ENCODE results near the gene DDX41. TPM values are rescaled to one million over a fixed set of nuclear protein-coding genes. Genes with fewer than 3 reads are reported as not detected.

DDX41 gene
- total RNA-seq, 3 donors from 2014 or later (not counting 1 experiment from before 2014, with no cell fraction given) = 66.6 to 106 (median 78.3) TPM

DNA sequence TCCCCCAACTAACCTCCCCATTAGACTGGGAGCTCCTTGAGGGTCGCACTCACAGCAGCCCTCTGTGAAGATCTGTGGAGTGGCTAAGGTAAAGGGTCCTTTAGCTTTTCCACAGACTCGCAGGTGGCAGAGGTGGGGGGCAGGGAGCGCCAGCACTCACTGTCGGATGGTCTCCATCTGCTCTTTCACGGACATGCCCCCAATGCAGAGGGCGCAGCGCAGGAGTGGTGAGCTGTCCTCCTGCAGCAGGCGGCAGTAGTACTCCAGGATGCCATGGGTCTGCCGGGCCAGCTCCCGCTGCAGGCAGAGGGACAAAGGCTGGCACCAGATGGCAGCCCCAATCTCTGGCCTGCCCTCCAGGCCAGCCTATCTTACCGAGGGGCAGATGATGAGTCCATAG, 2.2 kb downstream of the DDX41 start:
- Mint-ChIP-seq H3K9me3 (no peaks in the 10 kb centered on the region), H3K27me3 (ENCODE audit: low read depth in 2 of 2) (peaks cover 0 to 6% of the 10 kb centered on the region in 2 donors), H3K36me3 (no peaks in the 10 kb centered on the region), H3K4me3 (no peak overlapping the region), H3K27ac (peak overlapping the region in 1 of 2 donors; percentile 35), H3K4me1 (peaks cover 33 to 40% of the 10 kb centered on the region in 2 donors)
- ATAC-seq (no peak), DNase-seq (no peak)
- peaks cover 43% of the 10 kb centered on the region for H3K4me1 ChIP-seq (ENCODE audit: control insufficient read depth, insufficient read depth, low read length)
- TF ChIP-seq, protein P1, sequence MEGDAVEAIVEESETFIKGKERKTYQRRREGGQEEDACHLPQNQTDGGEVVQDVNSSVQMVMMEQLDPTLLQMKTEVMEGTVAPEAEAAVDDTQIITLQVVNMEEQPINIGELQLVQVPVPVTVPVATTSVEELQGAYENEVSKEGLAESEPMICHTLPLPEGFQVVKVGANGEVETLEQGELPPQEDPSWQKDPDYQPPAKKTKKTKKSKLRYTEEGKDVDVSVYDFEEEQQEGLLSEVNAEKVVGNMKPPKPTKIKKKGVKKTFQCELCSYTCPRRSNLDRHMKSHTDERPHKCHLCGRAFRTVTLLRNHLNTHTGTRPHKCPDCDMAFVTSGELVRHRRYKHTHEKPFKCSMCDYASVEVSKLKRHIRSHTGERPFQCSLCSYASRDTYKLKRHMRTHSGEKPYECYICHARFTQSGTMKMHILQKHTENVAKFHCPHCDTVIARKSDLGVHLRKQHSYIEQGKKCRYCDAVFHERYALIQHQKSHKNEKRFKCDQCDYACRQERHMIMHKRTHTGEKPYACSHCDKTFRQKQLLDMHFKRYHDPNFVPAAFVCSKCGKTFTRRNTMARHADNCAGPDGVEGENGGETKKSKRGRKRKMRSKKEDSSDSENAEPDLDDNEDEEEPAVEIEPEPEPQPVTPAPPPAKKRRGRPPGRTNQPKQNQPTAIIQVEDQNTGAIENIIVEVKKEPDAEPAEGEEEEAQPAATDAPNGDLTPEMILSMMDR (IDR thresholded peaks at IDR 0.05) = no peak
- no peaks in the 10 kb centered on the region for H3K9me3 ChIP-seq (ENCODE audit: control insufficient read depth, insufficient read depth, low read length)
- peaks cover 44% of the 10 kb centered on the region for H3K36me3 ChIP-seq (ENCODE audit: control insufficient read depth, insufficient read depth, low read length)
- H3K27me3 ChIP-seq (ENCODE audit: control insufficient read depth, insufficient read depth, low read length) = no peaks in the 10 kb centered on the region
- H3K27ac ChIP-seq (ENCODE audit: low read length) = no peak overlapping the region
- WGBS (ENCODE audit: insufficient coverage) = 98% methylated on average over 11 of the region's 11 CpGs
- no peak overlapping the region for H3K4me3 ChIP-seq (ENCODE audit: low read length)
- intact Hi-C loops (cut with micrococcal nuclease) = no loop called here

- H3K27ac Mint-ChIP-seq = no peak overlapping the region
- Histone ChIP-seq H3K9me3 (ENCODE audit: control insufficient read depth, insufficient read depth, low read length) (no peaks in the 10 kb centered on the region), H3K4me1 (ENCODE audit: control insufficient read depth, insufficient read depth, low read length) (peaks cover 47% of the 10 kb centered on the region), H3K27me3 (ENCODE audit: control insufficient read depth, insufficient read depth, low read length) (no peaks in the 10 kb centered on the region), H3K36me3 (ENCODE audit: control insufficient read depth, insufficient read depth, low read length) (peaks cover 44% of the 10 kb centered on the region), H3K4me3 (ENCODE audit: low read length) (no peak overlapping the region), H3K27ac (ENCODE audit: low read length) (no peak overlapping the region)
- peaks cover 33 to 44% of the 10 kb centered on the region in 2 donors for H3K4me1 Mint-ChIP-seq
- DNase-seq = no peak
- TF ChIP-seq, protein P1 (IDR thresholded peaks at IDR 0.05) = no peak
- no peak for ATAC-seq
- intact Hi-C loops (cut with micrococcal nuclease) = no loop called here
- WGBS (ENCODE audit: insufficient coverage) = 98% methylated on average over 15 of the region's 15 CpGs
- H3K4me3 Mint-ChIP-seq = no peak overlapping the region
- H3K27me3 Mint-ChIP-seq (ENCODE audit: low read depth in 2 of 2) = peaks cover 0 to 6% of the 10 kb centered on the region in 2 donors
- H3K36me3 Mint-ChIP-seq = no peaks in the 10 kb centered on the region
- no peaks in the 10 kb centered on the region for H3K9me3 Mint-ChIP-seq
Measured at GRCh38 chr5:177513500-177513899, 3.3 kb downstream of the DDX41 start.

DNA sequence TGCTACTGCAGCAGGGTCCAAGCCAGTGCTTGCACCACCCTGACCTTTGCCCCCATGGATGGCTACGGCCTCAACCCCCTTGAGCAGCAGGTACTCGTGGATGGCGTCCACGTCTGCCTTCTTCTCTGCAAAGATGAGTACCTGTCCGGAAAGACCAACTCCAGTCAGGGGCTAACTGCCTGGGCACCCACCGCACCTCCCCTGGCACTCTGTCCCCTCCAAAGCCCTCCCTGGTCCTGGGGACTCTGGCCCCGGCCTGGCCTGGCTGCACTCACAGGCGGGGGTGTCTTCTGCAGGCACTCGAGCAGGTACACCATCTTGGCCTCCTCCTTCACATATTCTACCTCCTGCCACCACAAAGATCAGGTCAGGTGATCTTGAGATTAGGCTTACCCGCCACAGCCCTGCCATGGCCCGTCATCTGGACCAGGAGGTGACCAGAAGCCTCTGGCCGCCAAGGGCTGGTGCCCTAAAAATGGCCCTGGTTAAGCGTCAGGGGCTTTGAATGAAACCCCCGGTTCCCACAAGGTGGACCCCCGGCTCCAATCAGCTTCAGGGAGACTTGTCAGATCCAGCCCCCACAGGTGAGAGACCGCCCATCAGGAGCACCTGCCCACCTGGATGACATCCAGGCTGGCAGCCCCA, 3.9 kb downstream of the DDX41 start:
- WGBS (ENCODE audit: insufficient coverage) = 97% methylated on average over 16 of the region's 16 CpGs
- Mint-ChIP-seq H3K4me1 (peaks cover 33 to 46% of the 10 kb centered on the region in 2 donors), H3K36me3 (no peaks in the 10 kb centered on the region), H3K27me3 (ENCODE audit: low read depth in 2 of 2) (peaks cover 0 to 6% of the 10 kb centered on the region in 2 donors), H3K27ac (no peak overlapping the region), H3K9me3 (no peaks in the 10 kb centered on the region), H3K4me3 (peak overlapping the region; percentile 13)
- DNase-seq (no peak), ATAC-seq (no peak)
- Histone ChIP-seq H3K36me3 (ENCODE audit: control insufficient read depth, insufficient read depth, low read length) (peaks cover 44% of the 10 kb centered on the region), H3K27ac (ENCODE audit: low read length) (no peak overlapping the region), H3K4me1 (ENCODE audit: control insufficient read depth, insufficient read depth, low read length) (peaks cover 53% of the 10 kb centered on the region), H3K4me3 (ENCODE audit: low read length) (no peak overlapping the region), H3K27me3 (ENCODE audit: control insufficient read depth, insufficient read depth, low read length) (no peaks in the 10 kb centered on the region), H3K9me3 (ENCODE audit: control insufficient read depth, insufficient read depth, low read length) (no peaks in the 10 kb centered on the region)
- TF ChIP-seq, protein P1 (IDR thresholded peaks at IDR 0.05) = no peak
- intact Hi-C loops (cut with micrococcal nuclease) = no loop called here
